SK-N-SH treated with all-trans-retinoic acid at 6 μM for 48 hours (cell line): ENCODE data around the gene PHYKPL.

Experiments
- ARNTL ChIP-seq: fragments of 450-650 bp; formaldehyde crosslinking; IDR thresholded peaks from 2 replicates; pipeline ENCODE4 v1.5.0; 2020; ENCODE audit warnings: low read depth, mild to moderate bottlenecking, moderate library complexity, borderline replicate concordance
- BACH2 ChIP-seq: fragments of 250-450 bp; sonication (Bioruptor Pico); IDR thresholded peaks from 2 replicates; pipeline ENCODE4 v1.9.0; 2021; ENCODE audit warnings: mild to moderate bottlenecking, borderline replicate concordance
- OSR1 ChIP-seq: fragments of 250-450 bp; sonication (Bioruptor Pico); IDR thresholded peaks from 2 replicates; pipeline ENCODE4 v1.8.0; 2022; ENCODE audit warnings: moderate library complexity, mild to moderate bottlenecking, inconsistent platforms
- PATZ1 ChIP-seq: fragments of 250-450 bp; sonication (Bioruptor Pico); IDR thresholded peaks from 2 replicates; pipeline ENCODE4 v1.8.0; 2020; ENCODE audit warnings: mild to moderate bottlenecking, moderate library complexity, borderline replicate concordance
- POU6F1 ChIP-seq: fragments of 250-450 bp; sonication (Bioruptor Pico); IDR thresholded peaks from 2 replicates; pipeline ENCODE4 v1.8.0; 2021; ENCODE audit warnings: low read depth, mild to moderate bottlenecking, moderate library complexity, borderline replicate concordance
- PPARA ChIP-seq: fragments of 250-450 bp; sonication (Bioruptor Pico); IDR thresholded peaks from 2 replicates; pipeline ENCODE4 v1.5.0; 2020; ENCODE audit warnings: mild to moderate bottlenecking, borderline replicate concordance
- RARB ChIP-seq: fragments of 250-450 bp; sonication (Bioruptor Pico); IDR thresholded peaks from 2 replicates; pipeline ENCODE4 v1.8.0; 2021; ENCODE audit warnings: mild to moderate bottlenecking, moderate library complexity
- TOX ChIP-seq: fragments of 250-450 bp; sonication (Bioruptor Pico); IDR thresholded peaks from 2 replicates; pipeline ENCODE4 v1.8.0; 2021; ENCODE audit warnings: mild to moderate bottlenecking, moderate library complexity, borderline replicate concordance
- ZC3H10 ChIP-seq: fragments of 250-450 bp; sonication (Bioruptor Pico); IDR thresholded peaks from 2 replicates; pipeline ENCODE4 v1.5.1; 2021; ENCODE audit warnings: mild to moderate bottlenecking, moderate library complexity
- ZFP30 ChIP-seq: fragments of 450-650 bp; formaldehyde crosslinking; IDR thresholded peaks from 2 replicates; pipeline ENCODE4 v1.5.0; 2022; ENCODE audit warnings: mild to moderate bottlenecking, moderate library complexity
- ZNF70 ChIP-seq: fragments of 450-650 bp; formaldehyde crosslinking; IDR thresholded peaks from 2 replicates; pipeline ENCODE4 v1.5.0; 2020; ENCODE audit warnings: mild to moderate bottlenecking, moderate library complexity
- ZNF8 ChIP-seq: fragments of 450-650 bp; formaldehyde crosslinking; IDR thresholded peaks from 2 replicates; pipeline ENCODE4 v1.5.0; 2020; ENCODE audit warnings: mild to moderate bottlenecking, moderate library complexity
- TF ChIP-seq, protein P1 (sequence below): fragments of 250-450 bp; sonication (Bioruptor Pico); IDR thresholded peaks from 2 replicates; pipeline ENCODE4 v1.5.1; 2020; ENCODE audit warnings: low read depth, mild to moderate bottlenecking, moderate library complexity

DNA sequence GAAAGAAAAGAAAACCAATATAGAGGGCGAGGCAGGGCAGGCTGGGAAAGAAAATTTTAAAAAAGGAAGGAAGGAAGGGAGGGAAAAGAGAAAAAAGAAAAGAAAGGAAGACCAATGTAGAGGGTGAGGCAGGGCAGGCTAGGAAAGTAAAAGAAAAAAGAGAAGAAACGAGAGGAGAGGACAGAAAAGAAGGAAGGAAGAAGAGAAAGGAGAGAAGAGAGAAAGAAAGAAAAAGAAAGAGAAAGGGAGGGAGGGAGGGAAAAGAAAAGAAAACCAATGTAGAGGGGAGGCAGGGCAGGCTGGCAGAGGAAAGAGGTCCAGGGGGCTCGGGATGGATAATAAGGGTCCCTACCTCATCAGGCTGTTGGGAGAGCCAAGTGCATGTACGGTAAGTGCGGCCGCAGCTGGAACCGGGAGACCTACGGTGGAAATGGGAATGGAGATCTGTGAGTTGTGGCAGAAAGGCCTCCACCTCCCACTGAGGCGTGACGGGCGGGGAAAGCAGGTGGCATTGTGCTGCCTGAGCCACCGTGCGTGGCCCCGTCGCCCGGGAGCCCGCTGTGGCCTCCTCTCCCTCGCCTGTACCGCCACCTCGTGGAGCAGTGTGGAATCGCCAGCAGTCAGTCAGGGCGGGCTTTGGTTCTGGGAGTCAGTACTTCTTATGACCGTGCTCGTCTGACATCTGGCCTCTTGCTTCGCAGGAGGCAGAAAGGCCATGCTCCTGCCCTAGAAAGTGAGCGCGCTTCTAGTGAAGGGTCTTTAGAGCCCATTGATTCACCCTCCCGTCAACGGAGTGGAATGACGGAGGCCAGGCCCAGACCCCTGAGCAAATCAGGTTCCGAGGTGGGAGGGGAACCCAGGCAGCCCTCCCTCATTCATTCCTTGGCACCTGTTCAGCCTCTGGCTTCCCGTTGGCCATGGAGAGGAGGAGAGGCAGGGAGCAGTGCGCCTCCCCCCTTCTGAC lies 68.5 kb downstream of the PHYKPL start:
- TF ChIP-seq, protein P1, sequence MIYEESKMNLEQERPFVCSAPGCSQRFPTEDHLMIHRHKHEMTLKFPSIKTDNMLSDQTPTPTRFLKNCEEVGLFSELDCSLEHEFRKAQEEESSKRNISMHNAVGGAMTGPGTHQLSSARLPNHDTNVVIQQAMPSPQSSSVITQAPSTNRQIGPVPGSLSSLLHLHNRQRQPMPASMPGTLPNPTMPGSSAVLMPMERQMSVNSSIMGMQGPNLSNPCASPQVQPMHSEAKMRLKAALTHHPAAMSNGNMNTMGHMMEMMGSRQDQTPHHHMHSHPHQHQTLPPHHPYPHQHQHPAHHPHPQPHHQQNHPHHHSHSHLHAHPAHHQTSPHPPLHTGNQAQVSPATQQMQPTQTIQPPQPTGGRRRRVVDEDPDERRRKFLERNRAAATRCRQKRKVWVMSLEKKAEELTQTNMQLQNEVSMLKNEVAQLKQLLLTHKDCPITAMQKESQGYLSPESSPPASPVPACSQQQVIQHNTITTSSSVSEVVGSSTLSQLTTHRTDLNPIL (CRISPR knock-in tag), result no peak
- no peak for TF ChIP-seq PPARA (CRISPR knock-in tag)
- TF ChIP-seq RARB (CRISPR knock-in tag), result no peak
- no peak for TF ChIP-seq PATZ1 (CRISPR knock-in tag)
- no peak for TF ChIP-seq POU6F1 (CRISPR knock-in tag)
- TF ChIP-seq BACH2 (CRISPR knock-in tag), result no peak
- no peak for TF ChIP-seq OSR1
- TF ChIP-seq ZNF8, result no peak
- no peak for TF ChIP-seq ZC3H10 (CRISPR knock-in tag)
- no peak for TF ChIP-seq ZFP30 (CRISPR knock-in tag)
- no peak for TF ChIP-seq ARNTL
- no peak for TF ChIP-seq ZNF70 (CRISPR knock-in tag)
- TF ChIP-seq TOX (CRISPR knock-in tag), result no peak
